GM19043 (cell line): ENCODE data around the gene BAIAP2.
"Not testable (repeated sequence)": the region's sequence is repeated elsewhere in the genome, so short reads cannot be mapped to it uniquely, and the experiment has no call there.

ENCODE experiments used
- ATAC-seq: cut with Tn5 transposase; IDR thresholded peaks from one replicate; pipeline ENCODE4 v1.9.1; 2021; ENCODE audit warnings: low read depth; ENCODE audit not compliant: unreplicated experiment

BAIAP2 gene

DNA sequence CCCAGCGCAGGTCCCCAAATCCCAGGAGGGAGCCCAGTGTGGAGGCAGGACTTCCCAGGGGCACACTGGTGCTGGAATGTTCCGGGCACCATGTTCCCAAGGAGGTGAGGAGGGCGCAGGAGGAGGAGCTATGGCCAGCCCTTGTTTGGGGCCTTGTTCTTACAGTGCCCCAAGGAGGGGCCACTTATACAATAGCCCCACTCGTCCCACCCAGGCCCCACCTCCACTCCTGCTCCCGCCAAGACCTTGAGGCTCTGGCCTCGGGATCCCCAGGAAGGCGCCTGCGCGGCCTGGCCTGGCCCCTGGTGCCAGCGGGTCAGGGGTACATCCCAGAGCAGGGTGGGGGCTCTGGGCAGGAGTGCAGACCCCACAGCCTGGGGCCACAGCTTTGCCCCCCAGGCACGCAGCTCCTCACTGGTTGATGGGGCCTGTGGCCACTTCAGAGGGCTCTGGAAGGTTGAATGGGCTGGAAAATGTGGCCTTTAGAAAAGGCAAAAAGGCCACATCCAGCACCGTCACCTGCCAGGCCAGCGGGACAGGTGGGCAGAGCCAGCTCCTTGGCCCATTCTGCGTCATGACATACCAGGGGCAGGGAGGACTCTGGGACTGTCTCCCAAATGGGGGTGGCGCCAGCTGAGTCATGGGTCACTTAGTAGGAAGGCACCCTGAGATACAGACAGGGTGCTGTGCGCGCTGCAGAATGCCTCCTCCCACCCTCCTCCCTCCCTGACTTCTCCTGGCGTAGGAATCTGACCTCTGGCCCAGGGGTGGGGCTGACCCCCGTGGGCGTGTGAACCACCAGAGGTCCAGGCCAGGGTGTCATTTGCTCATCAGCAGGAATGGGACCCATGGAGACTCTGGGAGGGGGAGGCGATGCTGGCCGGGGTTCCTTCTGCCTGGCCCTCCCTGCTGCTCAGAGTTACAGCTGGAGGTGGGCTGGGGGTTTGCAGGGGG, 98.1 kb downstream of the BAIAP2 start:
- no peak for ATAC-seq

DNA sequence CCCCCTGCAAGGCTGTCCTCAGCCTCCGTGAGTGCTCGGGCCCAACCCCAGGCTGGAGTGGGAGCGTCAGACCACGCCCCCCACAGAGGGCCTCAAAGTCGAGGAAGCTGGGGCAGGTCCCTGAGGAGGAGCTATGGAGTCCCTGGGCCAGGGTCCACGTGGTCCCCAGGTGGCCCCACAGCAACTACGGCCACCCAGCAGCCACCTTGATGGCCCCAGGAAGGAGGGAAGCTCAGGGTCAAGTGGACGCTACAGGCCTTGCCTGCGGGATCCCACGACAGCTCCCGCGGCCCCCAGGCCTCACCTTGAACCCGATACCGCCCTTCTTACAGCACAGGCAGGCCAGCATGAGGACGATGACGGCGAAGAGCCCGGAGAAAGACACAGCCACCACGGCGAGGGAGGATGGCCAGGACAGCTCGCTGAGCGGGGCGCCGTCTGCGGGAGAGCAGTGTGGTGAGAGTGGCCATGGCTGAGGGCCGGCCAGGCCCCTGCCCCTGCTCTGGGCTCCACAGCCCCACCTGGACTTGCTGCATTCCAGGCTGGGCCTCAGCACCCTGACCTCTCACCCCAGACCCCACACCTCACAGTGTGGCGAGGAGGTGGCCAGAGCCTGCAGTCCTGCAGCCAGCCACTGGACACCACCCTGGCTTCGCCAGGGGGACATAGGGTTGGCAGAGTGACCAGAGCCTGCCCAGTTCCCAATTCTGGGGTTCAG, 99.3 kb downstream of the BAIAP2 start:
- ATAC-seq, result no peak

DNA sequence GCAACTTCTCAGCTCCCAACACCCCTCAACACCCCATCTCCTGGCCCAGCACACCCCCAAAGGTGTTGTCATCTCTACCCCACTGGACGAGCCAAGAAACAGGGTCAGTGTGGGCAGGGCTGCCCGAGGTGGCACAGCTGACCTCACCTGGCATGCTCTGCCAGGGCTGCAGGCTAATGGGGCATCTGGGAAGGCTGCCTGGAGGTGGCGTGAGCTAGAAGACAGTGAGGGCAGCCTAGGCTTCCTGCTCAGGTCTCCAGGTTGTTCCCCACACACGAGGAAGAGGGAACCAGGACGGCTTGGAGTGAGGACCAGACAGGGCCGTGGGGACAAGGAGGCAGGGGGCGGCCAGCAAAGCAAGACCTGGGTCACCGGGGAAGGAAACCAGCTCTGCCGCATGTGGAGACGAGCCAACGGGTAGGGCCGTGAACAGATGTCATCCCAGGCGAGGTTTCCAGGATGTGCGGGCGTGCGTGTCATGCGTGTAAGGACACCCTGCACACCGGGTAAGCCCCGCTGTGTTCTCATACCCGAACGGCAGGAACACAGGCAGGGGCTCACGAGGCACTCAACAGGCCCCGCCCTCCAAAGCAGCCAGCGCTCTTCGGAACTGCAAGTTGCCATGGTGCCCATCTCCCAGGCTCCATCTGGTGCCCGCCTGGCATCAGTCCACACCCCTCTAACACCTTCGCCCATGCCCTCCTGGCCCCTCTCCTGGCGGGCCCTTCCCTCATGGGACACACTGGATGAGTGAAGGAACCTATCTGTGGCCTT, 100.7 kb downstream of the BAIAP2 start:
- no peak for ATAC-seq

DNA sequence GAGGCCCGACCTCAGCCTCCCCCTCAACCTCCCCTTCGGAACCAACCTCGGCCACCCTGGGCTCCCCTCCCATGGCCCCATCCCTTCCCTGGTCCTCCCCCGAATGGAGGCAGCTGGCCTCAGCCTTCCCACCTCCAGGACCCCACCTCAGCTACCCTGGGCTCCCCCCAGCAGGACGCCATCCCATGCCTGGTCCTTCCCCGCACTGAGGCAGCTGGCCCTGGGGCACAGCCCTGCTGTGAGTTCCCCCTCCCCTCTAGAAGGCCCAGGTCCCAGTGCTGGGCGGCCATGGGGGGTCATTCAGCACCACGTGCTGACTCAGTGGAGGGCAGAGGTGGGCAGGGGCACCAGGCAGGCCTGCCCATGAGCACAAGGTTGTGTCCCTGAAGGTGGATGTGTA, 101.4 kb downstream of the BAIAP2 start:
- ATAC-seq, result no peak

DNA sequence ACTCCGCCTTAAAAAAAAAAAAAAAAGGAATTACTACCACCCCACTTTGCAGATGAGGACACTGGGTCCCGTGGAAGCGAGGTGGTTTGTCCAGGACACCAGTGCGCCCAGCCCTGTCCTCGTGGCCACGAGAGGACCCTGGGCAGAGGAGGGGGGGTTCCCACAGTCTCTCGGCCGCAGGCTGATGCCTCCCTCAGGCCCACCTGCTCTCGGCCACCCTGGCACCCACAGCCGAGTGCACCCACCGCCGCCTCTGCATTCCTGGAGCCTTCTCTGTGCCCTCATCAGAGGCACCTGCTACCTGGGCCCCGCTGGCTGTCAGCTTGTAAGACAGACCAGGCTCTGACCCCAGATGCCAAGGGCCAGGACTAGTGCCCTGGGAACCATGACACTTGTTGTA, 102.3 kb downstream of the BAIAP2 start:
- no peak for ATAC-seq

DNA sequence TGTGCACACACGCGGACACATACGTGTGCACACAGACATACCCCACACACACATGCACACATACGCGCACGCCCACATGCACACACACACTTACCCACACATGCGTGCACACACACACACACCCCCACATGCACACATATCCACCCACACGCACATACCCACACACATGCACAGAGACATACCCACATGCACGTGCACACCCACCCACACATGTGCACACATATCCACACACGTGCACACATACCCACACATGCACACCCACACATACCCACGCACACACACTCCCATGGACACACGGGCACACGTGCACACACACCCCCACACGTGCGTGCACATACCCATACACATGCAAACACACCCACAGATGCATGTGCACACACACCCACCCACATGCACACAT, 103.1 kb downstream of the BAIAP2 start:
- ATAC-seq, result no peak

DNA sequence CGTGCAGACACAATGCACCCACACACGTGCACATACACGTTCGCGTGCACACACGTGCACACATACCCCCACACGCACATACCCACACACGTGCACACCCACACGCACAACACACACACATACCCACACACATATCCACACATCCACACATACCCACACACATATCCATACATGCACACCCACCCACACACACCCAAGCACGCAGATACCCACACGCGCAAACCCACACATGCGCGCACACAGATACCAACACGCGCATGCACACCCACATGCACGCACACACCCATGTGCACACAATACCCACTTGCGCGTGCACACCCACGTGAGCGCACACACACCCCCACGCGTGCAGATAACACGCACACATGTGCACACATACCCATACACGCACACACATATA, 103.5 kb downstream of the BAIAP2 start:
- ATAC-seq, result no peak

DNA sequence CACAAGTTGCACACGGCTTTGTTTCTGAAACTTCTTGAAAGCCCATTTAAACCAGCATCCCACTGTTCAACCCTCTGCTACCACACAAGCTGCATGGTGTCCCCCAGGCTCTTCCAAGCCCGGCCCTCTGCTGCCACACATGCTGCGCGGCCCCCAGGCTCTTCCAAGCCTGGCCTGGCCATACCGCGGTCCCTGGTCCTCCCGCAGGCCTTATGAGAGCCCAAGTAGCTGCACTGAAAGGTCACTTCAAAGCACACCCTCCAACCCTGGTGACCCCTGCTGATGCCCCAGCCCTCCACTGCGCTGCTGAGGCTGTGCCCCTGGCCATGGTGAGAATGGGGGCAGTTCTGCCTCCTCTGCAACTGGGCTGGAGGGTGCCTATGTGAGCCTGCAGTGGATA, 104.5 kb downstream of the BAIAP2 start:
- no peak for ATAC-seq

DNA sequence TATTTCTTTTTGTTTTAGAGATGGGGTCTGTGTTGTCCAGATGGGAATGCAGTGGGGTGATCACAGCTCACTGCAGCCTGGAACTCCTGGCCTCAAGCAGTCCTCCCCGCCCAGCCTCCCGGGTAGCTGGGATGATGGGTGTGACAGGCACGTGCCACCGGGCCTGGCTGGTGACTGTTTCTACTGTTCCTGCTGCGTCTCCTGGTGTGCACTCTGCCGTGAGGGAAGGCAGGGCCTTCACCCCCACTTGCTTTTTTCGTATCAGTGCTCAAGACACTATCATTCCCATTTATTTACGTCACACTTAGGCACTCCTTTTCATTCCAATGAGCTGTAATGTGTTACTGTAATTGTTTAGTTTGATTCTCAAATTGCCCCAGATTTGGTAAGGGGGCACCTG, 105.1 kb downstream of the BAIAP2 start:
- no peak for ATAC-seq

DNA sequence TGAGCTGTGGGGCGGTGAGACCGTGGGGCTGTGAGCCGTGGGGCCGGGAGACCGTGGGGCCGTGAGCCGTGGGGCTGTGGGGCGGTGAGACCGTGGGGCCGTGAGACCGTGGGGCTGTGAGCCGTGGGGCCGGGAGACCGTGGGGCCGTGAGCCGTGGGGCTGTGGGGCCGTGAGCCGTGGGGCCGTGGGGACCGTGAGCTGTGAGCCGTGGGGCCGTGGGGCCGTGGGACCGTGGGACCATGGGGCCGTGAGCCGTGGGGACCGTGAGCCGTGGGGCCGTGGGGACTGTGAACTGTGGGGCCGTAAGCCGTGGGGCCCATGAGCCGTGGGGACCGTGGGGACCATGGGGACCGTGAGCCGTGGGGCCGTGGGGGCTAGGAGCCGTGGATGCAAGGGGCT, 105.7 kb downstream of the BAIAP2 start:
- no peak for ATAC-seq

DNA sequence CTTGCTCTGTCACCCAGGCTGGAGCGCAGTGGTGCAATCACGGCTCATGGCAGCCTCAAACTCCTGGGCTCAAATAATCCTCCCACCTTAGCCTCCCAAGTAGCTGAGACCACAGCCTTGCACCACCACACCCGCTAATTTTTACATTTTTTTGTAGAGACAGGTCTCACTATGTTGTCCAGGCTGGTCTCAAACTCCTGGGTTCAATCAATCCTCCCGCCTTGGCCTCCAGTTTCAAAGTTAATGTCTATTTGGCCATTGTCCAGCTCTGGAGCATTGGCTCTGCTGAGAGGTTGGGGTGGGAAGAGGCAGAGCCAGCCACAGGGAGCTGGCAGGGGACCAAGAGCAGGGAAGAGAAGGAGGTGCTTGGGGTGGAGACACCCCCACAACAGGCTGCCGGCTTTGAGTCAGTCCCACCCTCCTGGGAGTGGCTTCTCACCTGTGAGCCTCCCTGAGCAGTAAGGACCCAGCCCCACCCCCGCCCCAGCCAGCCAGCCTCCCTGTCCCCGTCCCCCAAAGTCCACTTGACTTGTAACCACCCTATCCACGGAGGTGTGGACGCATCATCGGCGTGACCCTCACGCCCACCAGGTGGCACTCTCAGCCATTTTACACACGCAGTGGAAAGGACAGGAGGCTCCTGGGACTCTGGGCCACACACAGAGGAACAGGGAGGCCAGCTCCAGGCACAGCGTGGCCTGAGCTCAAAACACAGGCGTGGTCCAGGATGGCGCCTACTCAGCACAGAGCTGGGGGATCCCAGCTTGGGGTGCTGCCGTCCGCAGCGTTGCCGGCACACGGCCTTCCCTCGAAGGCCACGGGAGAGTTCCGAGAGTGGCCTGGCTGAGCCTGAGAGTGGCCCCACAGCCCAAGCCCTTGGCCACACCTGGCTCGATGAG, 107.6 kb downstream of the BAIAP2 start:
- ATAC-seq, result no peak

DNA sequence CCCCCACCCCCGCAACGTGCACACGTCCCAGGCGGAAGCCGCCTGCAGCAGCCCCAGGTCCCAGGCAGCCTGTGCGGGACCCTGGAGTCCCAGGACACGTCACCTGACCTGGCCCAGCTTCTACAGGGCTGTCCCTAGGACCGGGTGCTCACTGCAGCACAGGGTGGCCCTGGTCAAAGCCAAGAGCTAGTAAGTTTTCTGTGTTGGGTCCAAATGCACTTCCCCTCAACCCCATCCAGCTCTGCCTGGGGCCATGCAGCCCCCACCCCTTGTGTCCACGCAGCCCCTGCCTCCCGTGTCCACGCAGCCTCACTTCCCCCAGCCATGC, 108.2 kb downstream of the BAIAP2 start:
- no peak for ATAC-seq

DNA sequence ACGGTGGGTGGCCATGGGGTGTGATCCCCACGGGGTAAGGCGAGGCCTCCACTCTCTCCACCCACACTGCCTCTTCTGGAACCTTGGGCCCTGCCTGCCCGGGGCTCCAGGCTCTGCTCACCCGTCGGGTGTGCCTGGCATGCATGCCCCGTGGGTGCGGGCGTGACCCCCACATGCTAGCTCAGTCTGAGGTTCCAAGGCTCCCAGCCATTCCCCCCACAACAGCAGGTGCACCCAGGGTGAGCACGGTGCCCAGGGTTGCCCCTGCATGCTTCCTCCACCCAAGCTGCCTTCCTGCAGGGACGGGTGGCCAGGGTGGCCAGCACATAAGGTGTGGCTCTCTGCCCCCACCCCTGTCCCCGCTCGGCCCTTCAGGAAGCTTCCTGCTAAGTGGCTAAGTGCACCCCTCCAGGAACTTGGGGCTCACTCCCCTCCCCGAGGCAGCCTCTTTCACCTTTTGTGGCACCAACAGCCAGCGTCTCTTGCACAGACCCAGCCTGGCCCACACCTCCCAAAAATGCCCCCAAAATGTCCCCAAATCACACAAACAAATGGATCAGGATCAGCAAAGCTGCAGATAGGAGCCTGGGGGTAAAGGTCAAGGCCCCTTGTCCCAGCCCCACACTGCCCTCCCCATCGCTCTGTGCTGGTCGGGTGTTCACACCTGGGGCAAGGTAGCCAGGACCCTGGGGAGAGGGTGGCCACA, 108.9 kb downstream of the BAIAP2 start:
- ATAC-seq, result no peak

DNA sequence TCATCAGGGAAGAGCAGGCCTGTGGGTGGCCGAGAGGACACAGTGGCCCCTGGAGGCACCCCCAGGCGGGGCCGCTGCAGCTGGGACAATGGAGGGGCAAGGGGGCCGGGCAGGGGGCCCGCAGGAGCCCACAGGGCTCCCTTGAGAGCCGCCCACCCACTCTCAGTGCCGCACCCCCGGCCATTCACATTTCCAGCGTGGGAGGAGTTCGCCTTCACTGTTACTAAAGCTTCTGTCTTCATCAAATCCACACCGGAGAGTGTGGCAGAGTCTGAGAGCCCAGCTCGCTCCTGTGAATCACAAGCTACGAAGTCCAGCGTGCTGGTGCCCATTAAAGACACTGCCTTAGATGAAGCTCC, 109.5 kb downstream of the BAIAP2 start:
- no peak for ATAC-seq

DNA sequence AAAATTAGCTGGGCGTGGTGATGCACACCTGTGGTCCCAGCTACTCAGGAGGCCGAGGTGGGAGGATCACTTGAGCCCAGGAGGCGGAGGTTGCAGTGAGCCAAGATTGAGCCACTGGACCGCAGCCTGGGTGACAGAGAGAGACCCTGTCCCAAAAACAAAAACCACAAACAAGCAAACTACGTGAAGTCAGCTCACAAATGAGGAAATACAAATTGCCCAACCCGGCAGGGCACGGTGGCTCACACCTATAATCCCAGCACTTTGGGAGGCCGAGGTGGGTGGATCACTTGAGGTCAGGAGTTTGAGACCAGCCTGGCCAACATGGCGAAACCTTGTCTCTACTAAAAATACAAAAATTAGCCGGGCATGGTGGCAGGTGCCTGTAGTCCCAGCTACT, 111.3 kb downstream of the BAIAP2 start:
- ATAC-seq, result not testable (repeated sequence)

DNA sequence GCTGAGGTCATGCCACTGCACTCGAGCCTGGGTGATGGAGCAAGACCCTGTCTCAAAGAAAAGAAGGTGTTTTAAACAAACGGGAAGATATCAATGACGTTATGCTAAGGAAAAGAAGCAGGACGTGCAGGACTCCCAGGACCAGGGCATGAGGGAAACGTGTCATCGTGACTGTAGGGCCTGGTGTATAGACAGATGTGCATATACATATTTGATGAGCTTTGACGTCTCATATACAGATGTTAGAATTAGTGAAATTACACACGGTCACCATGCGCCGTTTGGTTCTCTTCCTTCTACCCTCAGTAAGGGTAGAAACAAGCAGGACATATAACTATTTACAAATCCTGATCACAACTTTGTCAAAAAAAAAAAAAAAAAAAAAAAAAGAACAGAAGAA, 112.8 kb downstream of the BAIAP2 start:
- no peak for ATAC-seq

DNA sequence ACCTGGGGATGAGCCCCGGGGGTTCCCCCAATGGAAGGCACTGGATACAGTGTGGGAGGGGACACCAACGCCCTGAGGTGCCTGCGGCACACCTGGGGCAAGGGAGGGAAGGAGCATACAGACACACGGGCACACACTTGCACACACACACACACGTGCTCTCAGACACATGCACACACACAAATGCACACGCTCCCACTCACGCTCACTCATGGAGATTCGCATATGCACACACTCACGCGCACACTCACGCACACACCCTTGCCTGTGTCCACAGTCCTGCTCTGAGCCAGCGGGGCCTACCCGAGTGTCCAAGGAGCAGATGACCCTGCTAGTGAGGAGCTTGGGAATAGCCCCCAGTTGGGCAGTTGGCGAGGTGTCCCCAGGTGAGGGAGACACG, 113.6 kb downstream of the BAIAP2 start:
- no peak for ATAC-seq

DNA sequence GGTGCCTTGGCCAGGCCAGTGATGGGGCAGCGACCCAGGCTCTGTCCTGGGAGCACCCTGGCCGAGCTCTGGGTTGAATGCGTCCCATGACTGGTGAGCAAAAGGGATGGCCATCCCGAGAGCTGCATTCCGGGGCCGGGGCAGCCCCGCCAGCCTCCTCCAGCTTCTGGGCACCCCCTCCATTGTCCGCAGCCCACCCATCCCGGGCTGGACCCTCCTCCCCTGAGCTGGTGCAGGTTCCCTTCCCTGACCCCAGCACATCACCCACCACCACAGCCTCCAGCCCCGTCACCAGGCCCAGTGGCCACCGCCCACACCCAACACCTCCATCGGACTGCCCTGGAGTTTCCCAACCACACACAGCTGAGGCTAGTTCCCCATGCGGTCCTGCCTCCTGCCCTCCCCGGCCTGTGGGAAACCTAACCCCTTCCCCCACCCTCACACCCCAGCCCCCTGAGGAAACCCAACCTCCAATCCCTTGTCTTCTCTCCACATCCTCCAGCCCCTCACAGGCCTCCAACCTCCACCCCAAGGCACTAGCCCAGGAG, 114.1 kb downstream of the BAIAP2 start:
- ATAC-seq, result no peak

DNA sequence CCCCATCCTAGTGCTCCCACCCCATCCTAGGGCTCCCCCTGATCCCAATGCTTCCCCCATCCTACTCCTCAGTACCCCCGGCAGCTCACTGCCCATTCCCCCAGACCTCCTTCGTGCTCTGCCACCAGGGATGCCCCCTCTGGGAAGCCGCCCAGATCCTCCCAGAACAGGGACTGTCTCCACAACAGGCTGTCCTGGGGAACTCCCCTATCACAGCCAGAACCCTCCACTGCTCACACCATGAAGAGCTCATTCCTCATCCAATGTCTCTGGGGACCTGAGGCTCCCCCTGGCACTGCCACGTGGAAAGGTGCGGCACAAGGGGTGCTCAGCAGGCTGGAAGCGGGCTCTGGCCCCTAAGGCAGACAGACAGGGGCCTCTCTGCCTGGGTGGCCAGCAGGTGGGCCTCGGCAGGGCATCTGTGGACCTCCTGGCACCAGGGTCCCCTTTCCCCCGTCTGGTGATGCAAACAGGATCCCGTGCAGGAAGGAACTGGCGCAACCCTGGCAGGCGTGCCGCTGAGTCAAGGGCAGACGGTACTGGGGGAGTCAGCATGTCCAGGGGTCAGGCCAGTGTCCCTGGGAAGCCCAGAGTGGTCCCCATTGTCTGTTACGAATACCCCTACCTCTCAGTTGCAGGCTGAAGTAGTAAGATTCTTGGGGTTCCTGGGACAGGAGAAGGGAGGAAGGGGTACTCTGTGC, 115.6 kb downstream of the BAIAP2 start:
- no peak for ATAC-seq
